HG03025 (cell line): ENCODE results near the gene TENM3.

Experiments
- ATAC-seq: cut with Tn5 transposase; IDR thresholded peaks from one replicate; pipeline ENCODE4 v1.9.1; 2021; ENCODE audit warnings: mild to moderate bottlenecking, moderate library complexity; ENCODE audit not compliant: unreplicated experiment, low FRiP score

TENM3 gene

GRCh38 chr4:182846036-182846435 lies 602.8 kb downstream of the TENM3 start:
- no peak for ATAC-seq

- ATAC-seq: no peak
These were observed 604.6 kb downstream of the TENM3 start for GRCh38 chr4:182847576-182848450.

- ATAC-seq: no peak
These were observed 605.5 kb downstream of the TENM3 start for GRCh38 chr4:182848685-182849084.
